Epidermal melanocyte (primary cell): Measurements from ENCODE around the gene TATDN2.
"Not testable (repeated sequence)": the region's sequence is repeated elsewhere in the genome, so short reads cannot be mapped to it uniquely, and the experiment has no call there.

Source experiments
- DNase-seq: peaks from one replicate; pipeline ENCODE4 v3.0.0; 2011; ENCODE audit warnings: low spot score; ENCODE audit not compliant: insufficient read length

TATDN2 gene

DNA sequence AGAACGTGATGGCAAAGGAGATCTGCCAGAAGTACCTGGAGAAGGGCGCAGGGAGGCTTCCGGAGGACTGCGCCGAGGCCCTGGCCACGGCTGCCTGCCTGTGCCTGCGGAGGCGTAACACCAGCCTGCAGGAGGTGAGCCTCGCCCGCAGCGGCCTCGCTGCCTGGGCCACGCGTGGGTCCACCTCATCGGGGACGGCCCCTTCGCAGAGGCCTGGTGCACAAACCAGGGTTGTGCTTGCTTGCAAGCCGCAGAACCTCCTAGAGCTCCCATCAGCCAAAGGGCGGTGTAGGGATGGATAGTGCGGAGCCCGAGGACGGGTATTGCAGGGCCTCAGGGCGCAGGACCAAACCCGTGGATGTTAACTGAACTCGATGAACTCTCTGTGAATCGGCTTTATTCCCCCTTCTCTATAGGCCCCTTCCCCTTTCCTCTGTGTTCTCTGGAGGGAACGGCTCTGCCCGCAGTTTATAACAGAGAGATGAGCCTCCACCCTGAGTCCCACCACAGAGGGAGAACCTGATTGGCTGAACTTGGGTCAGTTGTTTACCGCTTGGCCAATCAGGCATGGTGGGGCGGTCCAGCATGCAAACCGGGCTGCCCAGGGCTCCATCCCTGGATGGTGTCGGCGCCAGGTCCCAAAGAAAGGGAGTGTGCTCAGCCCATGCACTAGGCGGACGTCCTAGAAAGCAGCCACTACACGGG lies 13.6 kb upstream of the TATDN2 start:
- DNase-seq, result no peak

DNA sequence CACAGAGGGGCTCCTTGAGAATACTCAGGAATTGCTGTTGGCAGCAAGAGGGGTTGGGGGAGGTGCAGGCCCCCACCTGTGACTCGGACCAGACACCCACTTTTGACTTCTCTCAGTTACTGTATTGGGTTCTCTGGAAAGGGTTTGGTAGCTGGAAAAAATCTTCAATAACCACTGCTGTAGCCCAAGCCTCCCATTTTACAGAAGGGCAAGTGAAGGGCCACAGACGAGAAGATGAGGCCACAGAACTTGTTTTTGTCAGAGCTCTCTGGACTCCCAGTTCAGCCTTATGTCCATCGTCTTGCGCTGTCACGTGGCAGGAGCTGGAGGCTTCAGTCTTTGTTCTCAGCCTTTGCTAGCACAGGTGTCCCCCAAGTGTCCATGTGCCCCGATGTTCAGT lies 12.7 kb upstream of the TATDN2 start:
- no peak for DNase-seq

DNA sequence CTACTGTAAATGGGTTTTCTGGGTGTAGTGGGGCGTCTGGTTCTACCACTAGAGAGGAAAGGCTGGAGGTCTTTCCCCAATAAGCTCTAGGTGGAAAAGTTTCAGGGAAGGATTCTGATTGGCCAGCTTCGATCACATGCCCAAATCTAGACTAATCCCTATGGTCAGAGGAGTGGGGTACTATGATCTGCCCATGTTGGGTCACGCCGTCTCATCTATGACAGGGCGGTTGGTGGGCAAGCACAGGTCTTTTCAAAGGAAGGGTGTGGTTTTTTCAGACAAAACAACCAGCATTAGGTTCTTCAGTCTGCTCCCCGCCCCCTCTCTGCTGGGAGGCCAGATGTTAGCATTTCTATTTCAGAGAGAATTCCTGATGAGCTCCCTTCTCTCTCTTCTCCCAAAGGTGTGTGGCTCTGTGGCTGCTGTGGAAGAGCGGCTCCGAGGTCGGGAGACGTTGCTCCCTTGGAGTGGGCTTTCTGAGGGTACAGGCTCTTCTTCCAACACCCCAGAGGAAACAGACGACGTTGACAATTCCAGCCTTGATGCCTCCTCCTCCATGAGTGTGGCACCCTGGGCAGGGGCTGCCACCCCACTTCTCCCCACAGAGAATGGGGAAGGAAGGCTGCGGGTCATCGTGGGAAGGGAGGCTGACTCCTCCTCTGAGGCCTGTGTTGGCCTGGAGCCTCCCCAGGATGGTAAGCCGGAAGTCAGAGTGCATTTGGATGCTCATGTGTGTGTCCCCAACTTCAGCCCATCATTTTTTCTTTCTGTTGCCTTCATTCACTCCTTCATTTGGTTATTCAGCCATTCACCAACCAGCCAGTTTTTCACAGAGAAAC lies 9.7 kb upstream of the TATDN2 start:
- no peak for DNase-seq

DNA sequence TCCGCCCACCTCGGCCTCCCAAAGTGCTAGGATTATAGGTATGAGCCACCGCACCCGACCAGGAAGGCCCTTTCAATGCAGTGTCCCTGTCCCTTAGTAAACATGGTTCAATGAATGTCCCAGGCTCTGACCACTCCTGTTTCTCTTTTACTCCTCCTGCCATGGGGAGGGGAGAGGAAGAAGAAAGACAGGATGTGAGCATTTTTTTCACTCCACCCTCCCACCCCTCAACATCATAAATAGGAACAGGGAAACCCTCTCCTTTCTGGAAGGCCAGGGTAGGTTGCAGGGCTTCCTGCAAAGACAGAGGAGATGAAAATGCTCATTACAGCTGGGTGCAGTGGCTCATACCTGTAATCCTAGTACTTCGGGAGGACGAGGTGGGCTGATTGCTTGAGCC lies 7.5 kb upstream of the TATDN2 start:
- no peak for DNase-seq

DNA sequence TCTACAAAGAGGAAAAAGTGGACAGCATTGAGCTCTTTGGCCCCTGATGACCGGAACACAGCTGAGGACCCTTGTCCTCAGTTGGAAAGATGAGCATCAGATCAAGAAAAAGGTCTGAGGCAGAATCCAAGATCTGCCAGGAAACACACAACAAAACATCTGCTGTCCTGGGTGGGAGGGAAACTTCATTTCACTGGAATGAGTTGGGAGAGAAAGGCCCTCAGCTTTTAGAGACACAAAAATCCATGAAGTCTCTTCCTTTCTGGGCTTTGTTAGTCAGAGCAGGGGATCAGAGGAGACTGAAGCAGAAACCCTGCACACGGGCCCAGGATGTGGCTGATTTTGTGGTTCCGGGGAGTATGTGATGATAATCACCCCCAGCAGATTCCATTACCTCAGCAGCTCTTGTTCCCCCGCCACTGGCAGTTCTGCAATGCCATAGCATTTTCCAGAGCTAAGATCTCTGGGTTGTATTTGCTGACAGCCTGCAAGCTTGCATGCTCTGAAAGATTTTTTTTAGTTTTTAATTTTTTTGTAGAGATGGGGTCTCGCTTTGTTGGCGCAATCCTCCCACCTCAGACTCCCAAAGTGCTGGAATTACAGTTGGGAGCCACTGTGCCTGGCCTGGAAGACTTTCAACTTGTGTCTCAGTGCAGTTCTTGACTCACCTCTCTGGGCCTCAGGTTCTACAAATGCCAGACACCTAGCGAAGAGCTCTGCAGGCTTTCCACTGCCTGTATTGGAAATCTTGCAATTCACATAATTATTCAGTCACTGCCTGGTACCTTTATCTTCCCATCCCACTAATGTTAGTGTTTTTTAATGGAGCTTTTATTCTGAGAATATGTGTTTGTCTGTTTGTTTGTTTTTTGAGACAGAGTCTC lies 5.8 kb upstream of the TATDN2 start:
- DNase-seq, result no peak

DNA sequence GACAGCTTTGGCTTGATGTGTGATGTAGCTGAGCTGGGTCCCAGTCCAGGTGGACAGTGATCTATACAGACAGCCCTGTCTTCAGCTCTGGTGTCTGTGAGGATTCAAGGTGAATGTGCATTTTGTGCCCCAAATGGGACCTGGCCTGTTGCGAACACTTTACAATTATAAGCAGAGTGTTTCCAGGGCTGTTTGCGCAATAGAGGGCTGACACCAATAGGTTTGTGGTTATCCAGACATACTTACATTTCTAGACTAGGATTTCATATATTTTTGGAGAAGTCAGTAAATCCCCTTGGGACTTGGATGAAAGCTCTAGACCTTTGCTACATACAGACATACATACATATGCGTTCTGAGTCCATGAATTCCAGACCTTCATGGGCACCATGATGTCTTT lies 4.2 kb upstream of the TATDN2 start:
- DNase-seq, result no peak

DNA sequence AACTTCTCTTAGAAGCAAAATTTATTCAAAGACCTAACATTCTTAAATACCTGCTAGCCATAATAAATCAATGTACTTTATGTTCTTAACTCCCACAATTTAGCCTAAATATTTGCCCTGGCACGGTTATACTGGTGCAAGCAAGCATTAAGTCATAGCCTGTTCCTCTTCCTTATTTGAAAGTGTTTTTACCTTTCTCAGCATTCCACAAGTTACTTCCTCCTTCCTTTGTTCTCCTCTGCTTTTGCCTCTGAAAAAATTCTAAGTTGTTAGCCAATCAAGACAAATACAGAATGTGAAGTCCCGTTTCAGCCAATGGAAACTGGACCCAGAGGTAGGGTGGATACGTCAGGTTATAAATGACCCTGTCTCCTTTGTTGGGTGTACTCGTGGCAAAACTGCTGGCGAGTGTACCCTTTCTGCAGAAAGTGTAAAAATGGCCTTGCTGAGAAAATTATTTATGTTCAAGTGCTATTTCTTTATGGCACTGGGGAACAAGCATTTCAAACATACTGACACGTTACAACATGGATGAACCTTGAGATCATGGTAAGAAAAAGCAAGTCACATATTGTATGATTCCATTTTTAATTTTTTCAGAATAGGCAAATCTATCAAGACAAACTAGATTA lies 3.1 kb upstream of the TATDN2 start:
- no peak for DNase-seq

DNA sequence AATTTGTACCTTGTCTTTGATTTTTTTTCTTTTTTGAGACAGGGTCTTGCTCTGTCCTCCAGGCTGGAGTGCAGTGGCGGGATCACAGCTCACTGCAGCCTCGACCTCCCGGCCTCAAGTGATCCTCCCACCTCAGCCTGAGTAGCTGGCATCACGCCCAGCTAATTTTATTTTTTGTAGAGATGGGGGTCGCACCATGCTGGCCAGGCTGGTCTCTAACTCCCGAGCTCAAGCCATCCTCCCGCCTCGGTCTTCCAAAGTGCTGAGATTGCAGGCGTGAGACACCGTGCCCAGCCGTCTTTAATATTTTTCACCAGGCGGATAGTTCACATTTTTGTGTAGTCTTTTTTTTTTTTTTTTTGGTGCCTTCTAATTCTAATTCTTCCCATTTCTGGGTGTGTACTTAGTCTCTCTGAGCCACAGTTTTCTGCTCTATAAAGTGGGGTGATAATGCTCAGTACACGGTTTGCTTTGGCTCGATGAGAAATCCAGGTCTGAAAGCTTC lies 528 bp upstream of the TATDN2 start:
- no peak for DNase-seq

DNA sequence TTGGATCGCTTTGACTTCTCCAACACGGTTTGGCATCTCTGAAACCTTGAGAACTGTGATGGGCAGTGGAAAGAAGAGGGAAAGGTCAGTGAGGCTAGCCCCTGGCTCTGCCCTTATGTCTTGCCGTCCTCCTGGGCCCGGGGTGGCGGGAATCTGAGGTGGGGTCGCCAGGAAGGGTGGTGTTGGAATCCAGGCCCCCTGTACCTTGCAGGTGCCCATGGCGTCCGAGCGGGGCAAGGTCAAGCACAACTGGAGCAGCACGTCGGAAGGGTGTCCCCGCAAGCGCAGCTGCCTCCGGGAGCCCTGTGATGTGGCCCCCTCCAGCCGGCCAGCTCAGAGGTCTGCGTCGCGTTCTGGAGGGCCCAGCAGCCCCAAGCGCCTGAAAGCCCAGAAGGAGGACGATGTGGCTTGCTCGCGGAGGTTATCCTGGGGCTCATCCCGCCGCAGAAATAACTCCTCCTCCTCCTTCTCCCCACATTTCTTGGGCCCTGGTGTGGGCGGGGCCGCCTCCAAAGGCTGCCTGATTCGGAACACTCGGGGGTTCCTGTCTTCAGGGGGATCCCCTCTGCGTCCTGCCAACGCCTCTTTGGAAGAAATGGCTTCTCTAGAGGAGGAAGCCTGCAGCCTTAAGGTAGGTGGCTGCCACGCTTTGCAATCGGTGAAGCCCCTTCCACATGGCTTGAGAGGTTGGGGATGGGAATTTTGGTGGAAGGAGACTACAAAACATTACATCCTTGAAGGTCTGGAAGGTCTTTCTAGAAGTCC lies 907 bp downstream of the TATDN2 start:
- DNase-seq, result no peak

DNA sequence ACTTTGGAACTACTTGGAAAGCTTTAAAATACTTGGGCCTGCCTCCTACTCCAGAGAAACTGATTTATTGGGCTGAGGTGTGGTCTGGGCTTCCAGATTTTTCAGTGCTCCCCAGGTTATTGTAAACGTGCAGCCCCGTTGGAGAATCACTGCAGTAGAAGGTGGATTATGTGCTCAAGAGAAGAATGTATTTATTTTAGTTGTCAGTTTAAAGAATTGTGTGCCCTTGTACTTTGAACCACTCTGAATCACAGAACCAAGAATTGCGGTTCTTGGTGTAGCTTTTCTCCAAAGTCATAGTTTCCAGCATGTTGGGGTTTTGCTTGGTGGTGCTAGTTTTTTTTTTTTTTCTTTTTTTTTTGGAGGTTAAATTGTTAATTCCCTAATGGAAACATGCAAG lies 1.6 kb downstream of the TATDN2 start:
- DNase-seq, result no peak

DNA sequence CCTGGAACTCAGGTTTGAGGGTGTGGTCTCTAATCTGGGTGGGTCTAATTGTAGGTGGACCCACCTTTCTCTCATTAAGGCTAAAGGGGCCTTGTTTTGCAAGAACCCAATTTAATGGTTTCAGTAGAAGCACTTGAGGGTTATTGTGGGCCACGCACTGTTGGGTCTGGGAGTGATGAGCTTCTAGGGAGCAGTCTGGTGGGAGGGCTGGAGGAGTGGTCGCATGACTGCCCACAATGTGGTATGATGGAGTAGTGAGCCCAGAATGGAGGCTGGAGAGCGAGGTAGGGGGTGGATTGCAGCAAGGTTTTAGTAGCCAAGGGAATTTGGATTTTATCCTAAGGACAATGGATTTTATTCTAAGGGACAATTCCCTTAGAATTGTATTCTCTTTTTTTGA lies 2.7 kb downstream of the TATDN2 start:
- DNase-seq, result no peak

DNA sequence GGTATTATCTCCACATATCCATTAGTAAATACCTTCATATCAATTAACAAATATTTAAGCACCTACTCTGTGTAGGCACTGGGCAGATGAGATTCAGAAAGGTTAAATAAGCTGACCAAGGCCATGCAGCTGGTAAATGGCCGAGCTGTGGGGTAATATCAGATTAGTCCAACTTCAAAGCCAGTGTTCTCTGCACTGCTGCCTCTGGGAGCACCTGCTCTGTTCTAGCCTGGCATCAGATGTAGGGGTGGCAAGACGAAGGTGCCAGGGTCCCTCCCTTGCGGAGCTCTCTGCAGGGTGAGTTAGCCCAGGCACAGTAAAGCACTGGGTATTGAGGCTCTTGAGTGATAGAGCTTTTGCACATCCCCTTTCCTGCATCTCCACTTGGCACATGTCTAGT lies 5.5 kb downstream of the TATDN2 start:
- DNase-seq, result no peak

DNA sequence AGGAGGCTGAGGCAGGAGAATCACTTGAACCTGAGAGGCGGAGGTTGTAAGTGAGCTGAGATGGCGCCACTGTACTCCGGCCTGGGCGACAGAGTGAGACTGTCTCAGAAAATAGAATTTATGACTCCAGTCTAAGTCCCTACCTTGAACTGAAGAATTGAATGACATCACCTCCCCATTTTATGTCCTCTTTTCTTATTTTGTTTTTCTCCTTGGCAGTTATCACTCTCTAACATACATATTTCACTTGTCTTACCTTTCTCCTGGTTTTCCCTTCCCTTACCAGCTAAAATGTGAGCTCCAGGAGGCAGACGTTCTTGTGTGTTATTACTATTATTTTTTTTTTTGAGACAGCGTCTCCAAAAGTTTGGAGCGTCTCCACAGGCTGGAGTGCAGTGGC lies 7.6 kb downstream of the TATDN2 start:
- no peak for DNase-seq

DNA sequence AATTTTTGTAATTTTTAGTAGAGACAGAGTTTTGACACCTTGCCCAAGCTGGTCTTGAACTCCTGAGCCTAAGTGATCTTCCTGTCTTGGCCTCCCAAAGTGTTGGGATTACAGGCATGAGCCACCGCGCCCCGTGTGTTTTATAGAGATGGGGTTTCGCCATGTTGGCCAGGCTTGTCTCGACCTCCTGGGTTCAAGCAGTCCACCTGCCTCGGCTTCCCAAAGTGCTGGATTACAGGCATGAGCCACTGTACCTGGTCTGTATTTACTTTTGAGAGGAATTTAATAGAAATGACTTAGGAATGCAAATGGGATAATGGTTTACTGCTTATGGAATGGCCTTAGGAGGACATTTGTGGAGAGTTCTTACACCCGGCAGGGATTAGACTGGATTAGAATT lies 10.8 kb downstream of the TATDN2 start:
- no peak for DNase-seq

DNA sequence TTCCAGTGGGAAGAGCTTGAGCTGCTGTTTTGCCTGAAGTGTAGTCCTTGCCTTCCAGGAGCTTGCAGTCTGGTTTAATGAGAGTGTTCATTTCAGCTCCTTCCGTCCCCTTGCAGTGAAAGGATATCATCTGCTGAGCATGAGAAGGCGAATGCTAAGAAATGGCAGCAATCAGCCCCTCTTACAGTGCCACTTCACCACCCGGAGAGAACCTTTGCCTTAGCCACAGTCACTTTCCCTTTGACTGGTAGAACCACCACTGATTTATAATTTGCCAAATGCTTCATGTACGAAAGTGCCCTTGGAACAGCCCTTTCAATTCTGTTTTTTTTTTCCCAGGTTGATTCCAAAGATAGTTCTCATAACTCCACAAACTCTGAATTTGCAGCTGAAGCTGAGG lies 11.5 kb downstream of the TATDN2 start:
- DNase-seq, result no peak

DNA sequence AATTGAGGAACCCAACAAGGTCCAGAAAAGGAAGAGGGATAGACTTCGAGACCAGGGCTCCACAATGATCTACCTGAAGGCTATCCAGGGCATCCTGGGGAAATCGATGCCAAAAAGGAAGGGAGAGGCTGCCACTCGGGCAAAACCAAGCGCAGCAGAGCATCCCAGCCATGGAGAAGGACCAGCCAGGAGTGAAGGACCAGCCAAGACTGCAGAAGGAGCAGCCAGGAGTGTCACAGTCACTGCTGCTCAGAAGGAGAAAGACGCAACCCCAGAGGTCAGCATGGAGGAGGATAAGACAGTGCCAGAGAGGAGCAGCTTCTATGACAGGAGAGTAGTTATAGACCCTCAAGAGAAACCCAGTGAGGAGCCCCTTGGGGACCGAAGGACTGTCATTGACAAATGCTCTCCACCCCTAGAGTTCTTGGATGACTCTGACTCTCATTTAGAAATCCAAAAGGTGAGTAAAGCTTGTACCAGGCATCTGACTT lies 12.0 kb downstream of the TATDN2 start:
- no peak for DNase-seq

DNA sequence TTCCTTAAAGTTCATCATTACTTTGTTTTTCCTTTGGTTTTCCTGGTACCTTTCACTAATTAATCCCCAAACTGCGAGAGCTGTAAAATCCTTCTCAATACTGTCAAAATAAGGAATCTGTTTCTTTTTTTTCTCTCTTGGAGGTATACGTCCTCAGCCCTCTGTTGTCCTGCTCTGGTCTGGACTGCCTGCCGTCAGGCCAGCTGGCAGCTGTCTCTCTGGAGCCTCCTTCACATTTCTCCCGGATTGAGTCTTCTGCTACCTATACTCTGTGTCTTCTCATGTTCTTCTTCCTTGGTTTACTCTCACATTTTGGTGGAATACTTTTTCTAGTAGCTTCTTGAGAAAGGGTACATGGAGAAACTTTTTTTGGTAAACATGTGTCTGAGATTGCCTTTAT lies 13.8 kb downstream of the TATDN2 start:
- no peak for DNase-seq

DNA sequence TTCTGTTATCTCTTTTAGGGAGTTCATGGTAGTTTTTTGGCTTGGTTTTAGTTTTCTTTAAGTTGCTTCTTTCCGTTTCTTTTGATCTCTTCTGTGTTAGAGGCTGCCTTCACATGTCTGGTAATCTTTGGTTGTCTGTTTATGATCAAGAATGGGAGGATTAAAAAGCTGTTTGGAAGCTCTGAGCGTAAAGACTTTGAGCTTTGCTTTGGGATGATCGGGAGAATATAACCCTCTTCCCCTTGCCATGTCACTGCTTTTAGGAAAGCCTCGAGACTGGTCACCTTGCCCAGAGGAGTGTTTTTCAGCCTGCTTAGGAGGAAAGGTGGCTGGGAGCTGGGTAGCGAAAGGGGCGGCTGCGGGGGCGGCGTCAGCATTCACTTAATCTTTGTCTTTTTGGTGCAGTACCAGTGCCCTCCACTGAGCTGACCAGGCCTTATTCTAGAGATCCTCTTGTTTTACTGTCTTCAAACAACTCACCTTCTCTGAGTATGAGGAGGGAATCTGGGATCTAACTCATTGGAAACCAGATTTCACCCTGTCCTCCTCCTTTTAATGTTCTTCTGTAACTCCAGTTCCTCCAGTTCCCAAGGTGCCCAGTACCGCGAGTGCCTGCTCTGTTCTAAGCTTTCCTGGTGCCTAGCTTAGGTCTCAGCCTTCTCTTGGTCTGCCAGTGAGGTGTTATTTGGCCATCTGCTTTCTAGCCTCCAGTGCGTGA lies 15.5 kb downstream of the TATDN2 start:
- DNase-seq, result no peak

DNA sequence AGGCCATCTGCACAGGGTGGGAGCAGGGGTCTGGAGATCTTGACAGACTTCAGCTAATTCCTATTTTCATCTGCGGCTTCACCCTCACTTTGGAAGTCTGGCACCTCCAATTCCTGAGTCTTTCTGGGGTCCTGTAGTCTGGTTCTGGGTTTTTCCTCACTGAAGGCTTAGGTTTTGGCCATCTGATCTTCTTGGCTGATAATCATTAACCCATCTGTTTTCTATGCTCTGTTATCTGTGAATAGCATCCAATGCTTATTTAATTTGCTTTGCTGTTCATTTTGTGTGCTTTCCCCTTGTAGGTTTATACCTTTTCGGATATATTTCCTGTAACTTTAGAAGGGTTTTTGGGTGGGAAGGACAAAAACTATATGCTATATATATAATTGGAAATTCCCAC lies 17.6 kb downstream of the TATDN2 start:
- no peak for DNase-seq

DNA sequence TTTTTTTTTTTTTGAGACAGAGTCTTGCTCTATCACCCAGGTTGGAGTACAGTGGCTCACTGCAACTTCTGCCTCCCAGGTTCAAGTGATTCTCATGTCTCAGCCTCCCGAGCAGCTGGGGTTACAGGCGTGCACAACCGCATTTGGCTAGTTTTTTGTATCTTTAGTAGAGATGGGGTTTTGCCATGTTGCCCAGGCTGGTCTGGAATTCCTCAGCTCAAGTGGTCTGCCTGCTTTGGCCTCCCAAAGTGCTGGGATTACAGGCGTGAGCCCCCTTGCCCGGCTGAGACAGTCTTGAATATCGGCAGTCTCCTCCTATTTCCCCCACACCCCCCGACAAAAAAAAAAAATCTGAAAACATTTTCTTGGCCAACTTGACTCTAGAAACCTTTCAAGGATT lies 18.7 kb downstream of the TATDN2 start:
- not testable (repeated sequence) for DNase-seq
